ENCODE data around the gene UAP1L1. TPM values are rescaled to one million over a fixed set of nuclear protein-coding genes. Genes with fewer than 3 reads are reported as not detected.

UAP1L1 gene
- total and polyA plus RNA-seq, 2 of the 4 experiments (the other 2 are of a cell fraction): 2.3 to 9.8 TPM

GRCh38 chr9:137097761-137098462, 20.6 kb downstream of the UAP1L1 start:
- Histone ChIP-seq H2BK5ac (ENCODE audit: low read depth, low read length, poor library complexity, severe bottlenecking) (no peak overlapping the region), H3K4me1 (ENCODE audit: control insufficient read depth, insufficient read depth, low read length) (no peaks in the 10 kb centered on the region), H3K4me3 (ENCODE audit: insufficient read depth, low read depth, low read length) (no peak overlapping the region), H3K27ac (ENCODE audit: insufficient read depth, low read length) (no peak overlapping the region), H3K9me1 (ENCODE audit: insufficient read depth, low read length) (peaks cover 2% of the 10 kb centered on the region; the same call in 1 of the 2 replicates), H4K91ac (ENCODE audit: insufficient read depth, low read depth, low read length) (no peak overlapping the region), H3K23ac (ENCODE audit: low read depth, low read length) (no peak overlapping the region), H3K14ac (replicated peaks; ENCODE audit: low read depth, low read length) (no peak overlapping the region), H3K4me2 (ENCODE audit: low read depth, low read length) (no peak overlapping the region), H2BK15ac (ENCODE audit: low read depth, low read length) (no peak overlapping the region), H3K36me3 (ENCODE audit: control insufficient read depth, insufficient read depth, low read length) (peaks cover 59% of the 10 kb centered on the region), H2BK20ac (ENCODE audit: low read depth, low read length) (no peak overlapping the region), H2AK9ac (replicated peaks; ENCODE audit: low read depth, low read length, poor library complexity) (no peak overlapping the region), H3K56ac (ENCODE audit: extremely low read depth, insufficient read depth, low read length) (no peak overlapping the region), H3K9ac (ENCODE audit: low read depth, low read length) (no peak overlapping the region), H3K79me1 (ENCODE audit: low read depth in 1 of 2, low read length in 2 of 2) (peaks cover 0 to 14% of the 10 kb centered on the region in 2 experiments; a peak in 3 of 4 replicates), H4K5ac (ENCODE audit: low read depth, low read length) (no peak overlapping the region), H3K4ac (ENCODE audit: low read depth, low read length) (no peak overlapping the region), H2BK120ac (ENCODE audit: low read depth, low read length) (no peak overlapping the region), H3K18ac (ENCODE audit: low read depth, low read length) (no peak overlapping the region), H3K27me3 (ENCODE audit: control insufficient read depth, insufficient read depth, low read length) (no peaks in the 10 kb centered on the region), H2AK5ac (ENCODE audit: low read depth, low read length) (no peak overlapping the region), H3K9me3 (ENCODE audit: control insufficient read depth, insufficient read depth, low read length) (no peaks in the 10 kb centered on the region; the same call in 1 of the 2 replicates), H2AFZ (replicated peaks; ENCODE audit: low read length, poor library complexity) (no peak overlapping the region), H4K8ac (ENCODE audit: low read depth in 2 of 2, low read length in 2 of 2) (no peak overlapping the region), H4K20me1 (ENCODE audit: insufficient read depth, low read length) (peaks cover 5% of the 10 kb centered on the region)
- WGBS, 2 experiments (ENCODE audit: extremely low coverage in 2 of 2, insufficient read length in 1 of 2): 81% methylated on average over 8 of the region's 20 CpGs; no CpG with 5 or more reads in 1 of the 2 experiments
- TF ChIP-seq CHD1 (IDR thresholded peaks at IDR 0.05; ENCODE audit: low read depth, low read length) (no peak), RFX5 (IDR thresholded peaks at IDR 0.05; ENCODE audit: low read depth, low read length) (no peak), MAFK (IDR thresholded peaks at IDR 0.05; ENCODE audit: low read depth, low read length) (no peak), NFE2L2 (IDR thresholded peaks at IDR 0.05; ENCODE audit: low read depth, low read length) (no peak), MAZ (IDR thresholded peaks at IDR 0.05; ENCODE audit: borderline replicate concordance, low read depth, low read length) (no peak), BHLHE40 (IDR thresholded peaks at IDR 0.05; ENCODE audit: low read depth, low read length) (no peak), SMC3 (IDR thresholded peaks at IDR 0.05; ENCODE audit: low read depth, low read length) (no peak), FOS (IDR thresholded peaks at IDR 0.05; ENCODE audit: low read depth, low read length) (no peak), ELK1 (IDR thresholded peaks at IDR 0.05; ENCODE audit: borderline replicate concordance, low read depth, low read length) (no peak), POLR2A (IDR thresholded peaks at IDR 0.05; ENCODE audit: low read depth, low read length) (no peak), CEBPB (IDR thresholded peaks at IDR 0.05; ENCODE audit: low read depth, low read length) (no peak), RAD21 (IDR thresholded peaks at IDR 0.05; ENCODE audit: low read length) (no peak), RCOR1 (IDR thresholded peaks at IDR 0.05; ENCODE audit: insufficient replicate concordance, low read length) (no peak), CTCF (conservative IDR thresholded peaks at IDR 0.05; ENCODE audit: low read depth, low read length) (no peak), MXI1 (IDR thresholded peaks at IDR 0.05; ENCODE audit: borderline replicate concordance, low read depth, low read length) (no peak), USF2 (IDR thresholded peaks at IDR 0.05; ENCODE audit: low read depth, low read length) (no peak)
- CTCF ChIA-PET: no interaction called here
- no TSS peak for BruUV-seq (replicated peaks)
- dilution Hi-C loops (cut with HindIII; ENCODE audit: low sequenced_read_pairs, unreplicated experiment) (no loop called here), intact Hi-C loops (cut with micrococcal nuclease) (no loop called here), in situ Hi-C loops (cut with MboI; ENCODE audit: low sequenced_read_pairs) (no loop called here)
- POLR2A ChIA-PET (ENCODE audit: unreplicated experiment): no interaction called here
- DNase-seq: no peak
- ATAC-seq (ENCODE audit: low read depth): no peak
